CD4-positive, alpha-beta T cell treated with Interleukin-10 for 1 hour (primary cell): ENCODE data around the gene SKA3.

ENCODE experiments used
- DNase-seq: peaks from one replicate; pipeline ENCODE4 v3.0.0-alpha.2; 2020

The SKA3 gene

GRCh38 chr13:21109168-21109567 lies 67.2 kb downstream of the SKA3 start:
- no peak for DNase-seq

- no peak for DNase-seq
These were observed 70.3 kb downstream of the SKA3 start for GRCh38 chr13:21106089-21106488.

- DNase-seq = no peak
These were observed 71.9 kb downstream of the SKA3 start for GRCh38 chr13:21104199-21105019.
